Purkinje cell (primary cell): Measurements from ENCODE around the gene OR8H3. TPM values are rescaled to one million over a fixed set of nuclear protein-coding genes. Genes with fewer than 3 reads are reported as not detected.

Source experiments
- polyA plus RNA-seq: library from polyadenylated mRNA; unstranded; fragments of >200 nt; fragmentation: Nextera tagmentation; gene quantifications from 2 replicates; pipeline ENCODE4 v1.2.1, GENCODE V29; 2014

OR8H3 gene, protein sequence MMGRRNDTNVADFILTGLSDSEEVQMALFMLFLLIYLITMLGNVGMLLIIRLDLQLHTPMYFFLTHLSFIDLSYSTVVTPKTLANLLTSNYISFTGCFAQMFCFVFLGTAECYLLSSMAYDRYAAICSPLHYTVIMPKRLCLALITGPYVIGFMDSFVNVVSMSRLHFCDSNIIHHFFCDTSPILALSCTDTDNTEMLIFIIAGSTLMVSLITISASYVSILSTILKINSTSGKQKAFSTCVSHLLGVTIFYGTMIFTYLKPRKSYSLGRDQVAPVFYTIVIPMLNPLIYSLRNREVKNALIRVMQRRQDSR
- polyA plus RNA-seq, result not detected in 2 replicates

DNA sequence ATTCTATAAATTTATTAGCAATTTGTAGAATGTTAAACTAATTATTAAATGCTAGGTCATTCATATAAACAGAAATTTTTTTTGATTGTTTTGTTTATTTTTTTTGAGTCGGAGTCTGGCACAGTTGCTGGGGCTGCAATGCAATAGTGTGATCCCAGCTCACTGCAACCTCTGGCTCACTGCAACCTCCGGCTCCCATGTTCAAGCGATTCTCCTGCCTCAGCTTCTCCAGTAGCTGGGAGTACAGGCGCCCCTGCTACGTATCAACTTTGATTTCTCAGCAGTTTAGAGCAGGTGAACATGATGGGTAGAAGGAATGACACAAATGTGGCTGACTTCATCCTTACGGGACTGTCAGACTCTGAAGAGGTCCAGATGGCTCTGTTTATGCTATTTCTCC, at the start of gene OR8H3:
Gene OR8H3, plus strand, starts transcription at position 301 of the 400 bp plus-strand sequence. Its CDS starts 0 bp downstream, at position 301.

DNA sequence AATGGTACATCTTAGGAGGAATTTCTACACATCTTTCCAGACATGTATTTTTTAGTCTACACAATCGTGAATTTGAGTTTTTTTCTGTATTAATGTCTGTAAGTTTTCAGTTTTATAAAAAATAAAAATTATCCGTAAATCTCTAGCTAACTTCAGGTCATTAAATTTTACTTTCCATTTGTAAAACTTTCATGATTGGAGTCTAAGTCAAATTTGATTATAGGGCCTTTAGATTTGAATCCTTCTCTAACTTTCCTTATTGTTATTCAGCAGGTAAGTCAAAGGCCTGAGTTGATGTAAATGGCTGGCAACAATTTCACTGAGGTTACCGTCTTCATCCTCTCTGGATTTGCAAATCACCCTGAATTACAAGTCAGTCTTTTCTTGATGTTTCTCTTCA, 29.2 kb upstream of the OR8H3 start, which contains the start of gene OR8I2:
Gene OR8I2, plus strand, starts transcription at position 301 of the 400 bp plus-strand sequence. Its CDS starts 0 bp downstream, at position 301.

DNA sequence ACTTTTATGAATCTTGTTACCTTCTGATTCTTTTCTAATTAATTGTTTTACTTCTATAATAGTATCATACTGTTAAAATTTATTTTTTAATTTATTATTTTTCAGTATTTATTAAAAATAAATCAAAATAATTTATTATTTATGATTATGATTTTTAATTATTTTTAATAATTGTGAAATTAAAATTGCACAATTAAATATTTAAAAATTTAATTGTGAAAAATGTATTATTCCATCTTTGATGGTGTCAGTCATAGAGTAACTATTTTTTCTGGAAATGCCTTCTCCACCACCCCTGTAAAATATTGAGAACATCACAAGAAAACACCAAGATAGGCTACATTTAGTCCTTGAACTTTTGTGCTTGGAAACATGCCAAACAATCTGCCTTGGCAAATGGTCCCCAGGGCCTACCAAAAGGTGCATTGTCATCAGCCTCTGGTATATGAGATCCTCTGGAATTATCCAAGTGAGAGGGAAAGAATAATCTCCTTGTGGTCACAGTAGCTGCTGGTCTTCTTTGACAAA, 18.9 kb upstream of the OR8H3 start, which contains the start of gene OR8H2:
Gene OR8H2, plus strand, starts transcription at position 478 of the 528 bp plus-strand sequence. CDS start 1,356 bp downstream, outside the sequence.

DNA sequence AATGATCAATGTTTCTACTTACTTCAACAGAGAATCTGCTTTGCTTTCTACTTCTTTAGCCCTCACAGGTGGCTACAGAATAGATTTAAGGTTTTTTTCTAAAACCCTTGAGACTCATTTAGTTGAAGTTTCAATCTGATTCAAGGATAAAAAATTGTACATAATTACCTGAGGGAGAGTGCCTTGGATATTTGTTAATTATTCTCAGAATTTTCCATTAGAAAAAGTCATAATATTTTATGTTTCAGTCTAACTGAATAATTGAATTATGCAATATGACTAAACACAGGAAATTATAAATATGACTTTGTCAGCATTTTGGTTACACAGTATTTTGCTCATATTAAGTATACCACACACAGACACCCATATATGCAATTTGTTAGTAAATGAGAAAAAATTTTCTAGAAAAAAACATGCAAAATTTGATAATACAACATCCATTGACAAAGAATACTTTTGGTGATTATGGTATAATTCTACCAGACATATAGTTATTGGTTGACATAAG, 18.0 kb downstream of the OR8H3 start, which contains the start of gene OR8J3:
Gene OR8J3, minus strand, starts transcription at position 51 of the 511 bp plus-strand sequence. CDS start 2,483 bp downstream, outside the sequence.

DNA sequence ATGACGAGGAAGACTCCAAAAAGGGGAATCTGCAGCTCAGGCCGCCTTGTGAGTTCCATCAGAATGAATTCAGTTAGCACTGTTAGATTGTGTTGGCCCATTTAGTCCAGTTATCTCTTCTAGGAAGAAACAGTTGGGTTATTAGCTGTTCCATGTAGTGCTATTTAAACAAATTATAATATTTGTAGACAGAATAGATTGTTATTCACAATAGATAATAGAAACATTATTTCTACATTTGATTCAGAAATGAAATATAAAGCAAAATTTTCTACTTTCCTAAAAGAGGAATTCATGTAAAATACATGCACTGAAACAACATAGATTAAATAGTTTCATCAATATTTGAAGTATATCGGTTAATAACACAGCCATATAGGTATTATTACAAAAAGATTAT, 38.0 kb downstream of the OR8H3 start, which contains the start of gene OR8K5:
Gene OR8K5, minus strand, starts transcription at position 101 of the 400 bp plus-strand sequence. Its CDS starts 0 bp downstream, at position 101.

Other genes with a start within 250 kb of the OR8H3 start
- gene TRIM51, start 239.1 kb upstream of the OR8H3 start, polyA plus RNA-seq, result not detected in 2 replicates
- gene OR5W2, start 207.8 kb upstream of the OR8H3 start, polyA plus RNA-seq, result not detected in 2 replicates
- gene OR5I1, start 186.0 kb upstream of the OR8H3 start, polyA plus RNA-seq, result not detected in 2 replicates
- gene OR10AG1, start 152.4 kb upstream of the OR8H3 start, polyA plus RNA-seq, result not detected in 2 replicates
- not detected in 2 replicates for gene OR5F1, start 127.7 kb upstream of the OR8H3 start, polyA plus RNA-seq
- gene OR5AS1, start 94.7 kb upstream of the OR8H3 start, polyA plus RNA-seq, result not detected in 2 replicates
- not detected in 2 replicates for gene OR8I2, start 29.1 kb upstream of the OR8H3 start, polyA plus RNA-seq
- not detected in 2 replicates for gene OR8H2, start 18.7 kb upstream of the OR8H3 start, polyA plus RNA-seq
- gene OR8J3, start 17.8 kb downstream of the OR8H3 start, polyA plus RNA-seq, result not detected in 2 replicates
- not detected in 2 replicates for gene OR8K5, start 37.9 kb downstream of the OR8H3 start, polyA plus RNA-seq
- not detected in 2 replicates for gene OR5J2, start 54.2 kb downstream of the OR8H3 start, polyA plus RNA-seq
- gene OR5T2, start 111.9 kb downstream of the OR8H3 start, polyA plus RNA-seq, result not detected in 2 replicates
- not detected in 2 replicates for gene OR5T3, start 129.9 kb downstream of the OR8H3 start, polyA plus RNA-seq
- not detected in 2 replicates for gene OR5T1, start 151.8 kb downstream of the OR8H3 start, polyA plus RNA-seq
- not detected in 2 replicates for gene OR8H1, start 169.9 kb downstream of the OR8H3 start, polyA plus RNA-seq
- gene OR8K3, start 192.8 kb downstream of the OR8H3 start, polyA plus RNA-seq, result not detected in 2 replicates
- gene OR8K1, start 223.7 kb downstream of the OR8H3 start, polyA plus RNA-seq, result not detected in 2 replicates
- gene OR8J1, start 231.9 kb downstream of the OR8H3 start, polyA plus RNA-seq, result not detected in 2 replicates